HG03097 (cell line): ENCODE results near the gene CD37.
"Not testable (repeated sequence)": the region's sequence is repeated elsewhere in the genome, so short reads cannot be mapped to it uniquely, and the experiment has no call there.

Experiments used
- ATAC-seq: cut with Tn5 transposase; IDR thresholded peaks from one replicate; pipeline ENCODE4 v1.9.1; 2021; ENCODE audit not compliant: unreplicated experiment, low FRiP score

Gene CD37

GRCh38 chr19:49373174-49373573, 38.0 kb downstream of the CD37 start:
- not testable (repeated sequence) for ATAC-seq

GRCh38 chr19:49374665-49375434, 39.6 kb downstream of the CD37 start:
- ATAC-seq, result no peak

GRCh38 chr19:49378512-49378911, 43.3 kb downstream of the CD37 start:
- no peak for ATAC-seq

GRCh38 chr19:49380391-49380790, 45.2 kb downstream of the CD37 start:
- no peak for ATAC-seq

- ATAC-seq, result no peak
Observed at GRCh38 chr19:49382639-49383038, 47.4 kb downstream of the CD37 start.

GRCh38 chr19:49383599-49383998, 48.4 kb downstream of the CD37 start:
- ATAC-seq, result no peak

- no peak for ATAC-seq
Observed at GRCh38 chr19:49387936-49388372, 52.7 kb downstream of the CD37 start, which contains the start of gene KASH5. KASH5 (plus strand) TSS chr19:49388249; CDS start chr19:49390884, 2,635 bp downstream.

GRCh38 chr19:49389406-49389805, 54.2 kb downstream of the CD37 start:
- ATAC-seq, result no peak
